GM19452 (cell line): ENCODE measurements around the gene IFTAP.

Experiments used
- ATAC-seq: cut with Tn5 transposase; IDR thresholded peaks from one replicate; pipeline ENCODE4 v1.9.1; 2021; ENCODE audit not compliant: unreplicated experiment

IFTAP gene

DNA sequence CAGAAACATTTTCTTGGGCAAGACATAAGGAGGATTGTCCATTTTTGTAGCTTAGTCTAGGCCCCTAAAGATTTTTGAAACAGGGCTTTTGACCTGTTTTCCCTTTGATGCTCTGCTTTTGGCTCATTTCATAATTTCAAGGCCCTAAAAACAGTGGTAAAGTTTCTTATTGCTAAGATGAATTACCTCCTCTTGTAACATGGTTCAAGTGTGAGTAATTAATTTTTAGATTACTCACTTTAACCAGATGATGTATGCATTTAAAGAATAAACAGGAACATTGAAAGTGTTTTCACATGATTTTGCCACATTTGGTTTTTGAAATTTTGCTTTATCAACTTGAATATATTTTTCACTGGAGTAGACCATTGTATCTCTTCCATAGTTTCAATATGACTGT, 2.6 kb downstream of the IFTAP start:
- ATAC-seq, result no peak

DNA sequence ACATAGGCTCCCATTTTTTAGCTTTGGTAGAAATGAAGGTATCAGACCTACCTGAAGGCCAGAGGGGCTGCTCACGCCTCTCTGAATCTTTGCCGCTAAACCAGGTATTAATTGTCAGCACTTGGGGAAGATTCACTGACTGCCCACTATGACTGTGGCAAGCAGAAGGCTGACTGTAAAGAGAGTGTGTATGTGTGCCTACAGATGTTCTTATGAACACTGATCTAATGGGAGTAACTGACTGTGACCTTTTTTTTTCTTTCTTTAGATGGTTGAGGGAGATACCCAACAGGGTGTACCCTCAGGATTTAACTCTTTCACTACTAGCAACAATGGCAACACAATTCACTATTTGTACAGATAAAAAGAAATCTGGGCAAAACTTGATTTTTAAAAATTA, 3.7 kb downstream of the IFTAP start, which contains the start of gene RAG2:
RAG2 (minus strand) TSS at position 186 of the 400 bp plus-strand sequence. CDS start 4,068 bp downstream, outside the sequence.
- ATAC-seq, result no peak

DNA sequence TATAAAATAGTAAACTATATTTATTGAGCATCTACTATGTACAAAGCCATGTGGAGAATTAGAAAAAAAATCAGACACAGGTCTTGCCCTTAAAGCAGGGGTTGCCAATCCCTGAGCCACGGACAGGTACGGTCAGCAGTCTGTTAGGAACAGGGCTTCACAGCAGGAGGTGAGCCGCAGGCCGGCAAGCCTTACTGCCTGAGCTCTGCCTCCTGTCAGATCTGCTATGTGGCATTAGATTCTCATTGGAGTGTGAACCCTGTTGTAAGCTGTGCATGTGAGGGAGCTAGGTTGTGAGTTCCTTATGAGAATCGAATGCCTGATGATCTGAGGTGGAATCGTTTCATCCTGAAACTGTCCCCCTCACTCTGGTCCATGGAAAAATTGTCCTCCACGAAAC, 5.9 kb downstream of the IFTAP start:
- no peak for ATAC-seq

DNA sequence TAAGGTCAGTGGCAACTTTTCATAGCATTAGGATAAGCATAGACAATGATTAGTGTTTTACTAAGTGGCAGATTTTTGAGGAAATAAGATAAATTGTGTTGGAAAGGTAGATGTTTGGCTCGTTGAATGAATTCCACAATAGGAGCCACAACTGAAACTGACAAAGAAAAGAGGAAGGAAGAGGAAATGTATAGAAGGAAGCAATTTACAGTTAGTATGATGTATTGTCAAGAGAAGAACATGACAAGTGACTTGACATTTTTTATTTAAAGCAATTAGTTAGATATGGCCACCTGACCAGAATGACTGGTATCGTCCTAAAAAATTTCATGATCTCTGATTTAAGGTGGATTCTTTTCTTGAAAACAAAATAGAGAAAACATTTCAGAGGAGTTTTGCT, 6.9 kb downstream of the IFTAP start:
- no peak for ATAC-seq

DNA sequence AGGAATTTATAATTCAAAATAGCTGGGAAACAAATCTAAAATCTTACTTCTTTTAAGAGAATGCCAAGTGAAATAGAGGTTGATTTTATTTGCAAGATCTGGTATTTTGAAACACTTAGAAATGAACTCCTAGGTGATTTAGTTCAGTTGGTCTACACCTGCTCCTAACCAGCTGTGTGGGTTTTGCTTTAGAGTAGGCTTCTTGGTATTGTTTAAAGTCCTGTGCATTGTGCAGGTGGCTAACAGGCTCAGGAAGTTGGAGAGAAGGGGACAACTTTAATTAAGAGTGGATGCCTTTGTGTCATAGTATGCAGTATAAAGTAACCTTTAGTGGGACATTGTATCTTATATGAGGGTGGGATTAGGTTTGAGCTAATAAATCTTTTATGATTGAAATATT, 7.8 kb downstream of the IFTAP start:
- ATAC-seq, result no peak

DNA sequence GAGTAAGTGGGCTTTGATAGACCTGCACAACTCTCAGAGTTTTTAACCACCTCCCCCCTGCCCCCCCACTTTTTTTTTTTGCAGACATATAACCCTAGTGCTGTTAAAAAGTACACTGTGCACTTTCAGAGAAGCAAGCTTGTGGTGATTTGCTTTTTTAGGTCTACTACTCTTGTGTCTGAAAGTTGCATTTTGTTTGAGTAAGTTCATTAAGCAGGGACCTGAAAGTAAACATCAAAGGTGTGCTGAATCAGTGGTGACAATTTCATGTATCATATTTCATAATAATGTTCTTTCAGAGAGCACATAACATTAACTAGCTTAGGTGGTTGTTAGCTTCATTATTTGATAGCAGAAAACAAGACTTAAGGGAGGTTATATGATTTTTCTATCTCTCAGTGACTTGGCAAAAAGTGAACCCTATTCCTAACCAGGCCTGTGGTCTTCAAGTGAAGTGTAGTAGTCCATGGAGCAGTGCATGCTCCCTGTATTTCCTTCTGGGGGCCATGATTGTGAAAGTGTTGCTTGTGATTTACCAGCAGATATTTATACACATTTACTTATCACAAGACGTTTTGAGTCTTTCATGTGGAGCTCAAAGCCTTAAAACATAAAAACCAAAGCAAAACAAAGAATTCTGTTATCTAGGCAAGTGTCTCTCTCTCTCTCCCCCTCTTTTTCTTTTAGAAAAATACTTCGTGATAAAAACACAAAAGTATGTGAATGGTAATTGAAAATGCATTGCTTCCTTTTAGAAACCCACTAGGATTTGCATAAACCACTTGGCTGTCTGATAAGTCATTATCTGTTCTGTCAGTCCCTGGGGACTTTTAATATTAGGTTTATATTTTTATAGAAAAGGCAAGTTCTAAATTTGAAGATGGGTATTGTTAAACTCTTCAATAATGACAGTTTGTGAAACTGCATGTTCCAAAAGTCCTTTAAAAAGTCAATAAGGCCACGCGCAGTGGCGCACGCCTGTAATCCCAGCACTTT, 11.2 kb downstream of the IFTAP start:
- ATAC-seq, result no peak

DNA sequence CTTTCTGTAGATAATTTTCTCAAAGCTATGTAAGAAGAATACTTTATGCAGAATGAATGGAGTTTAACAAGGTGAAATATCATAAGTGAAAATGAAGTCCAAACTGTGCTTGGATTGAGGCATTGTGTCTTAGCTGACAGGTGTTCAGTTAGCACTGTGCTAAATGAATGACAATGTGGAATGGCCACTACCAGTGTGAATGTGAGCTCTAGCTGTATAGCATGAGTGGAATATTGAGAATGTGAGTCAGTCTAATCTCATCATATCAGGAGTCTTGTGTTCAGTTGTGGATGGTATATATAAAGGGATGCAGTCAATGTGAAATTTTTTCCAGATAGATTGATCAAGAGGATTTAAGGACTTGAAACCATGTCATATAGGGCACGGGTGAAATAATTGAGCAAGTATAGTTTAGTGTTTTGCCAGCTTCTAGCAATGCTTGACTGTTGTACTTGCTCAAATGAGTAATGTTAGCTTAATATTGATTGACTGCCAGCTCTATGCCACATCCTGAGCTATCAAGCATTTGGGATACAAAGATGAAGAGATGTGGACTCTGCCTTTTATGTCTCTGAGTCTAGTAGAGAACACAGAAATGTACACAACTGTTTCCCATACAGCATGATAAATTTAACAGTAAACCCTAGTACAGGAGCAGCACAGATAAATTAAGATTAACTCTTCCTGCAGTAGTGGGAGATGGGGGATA, 14.3 kb downstream of the IFTAP start:
- no peak for ATAC-seq

DNA sequence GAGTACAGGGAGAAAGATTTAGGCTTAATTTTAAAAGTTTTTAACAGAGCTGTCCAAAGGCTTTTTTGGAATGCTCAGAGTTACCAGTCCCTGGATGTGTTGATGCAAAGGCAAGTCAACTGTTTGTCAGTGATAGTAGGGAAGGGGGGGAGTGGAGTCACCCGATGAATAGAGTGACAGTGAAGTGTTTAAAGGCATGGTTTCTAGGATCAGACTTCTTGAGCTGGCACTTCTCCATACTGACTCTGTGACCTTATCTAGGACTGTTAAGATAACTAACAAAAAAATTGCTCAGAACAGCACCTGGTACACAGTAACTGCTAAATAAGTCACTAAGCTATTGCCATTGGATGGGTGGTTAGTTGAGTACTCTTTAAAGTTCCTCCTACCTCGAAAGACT, 15.1 kb downstream of the IFTAP start:
- ATAC-seq, result no peak

DNA sequence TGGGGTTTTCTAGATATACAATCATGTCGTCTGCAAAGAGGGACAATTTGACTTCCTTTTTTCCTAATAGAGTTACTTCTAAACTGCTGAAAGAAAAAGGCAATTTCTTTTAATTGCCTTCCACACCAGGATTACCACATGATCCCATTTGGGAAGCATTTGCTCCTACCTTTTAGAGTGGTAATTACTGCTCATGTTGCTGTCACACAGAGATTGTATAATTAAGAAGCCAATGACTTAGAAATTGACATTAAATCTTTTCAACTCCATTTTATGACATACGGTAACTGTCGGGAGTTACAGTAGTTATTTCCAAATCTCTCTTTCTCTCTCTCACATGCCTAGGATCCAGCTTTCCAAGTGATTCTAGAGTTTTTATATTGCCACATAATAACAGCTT, 21.5 kb downstream of the IFTAP start:
- no peak for ATAC-seq

DNA sequence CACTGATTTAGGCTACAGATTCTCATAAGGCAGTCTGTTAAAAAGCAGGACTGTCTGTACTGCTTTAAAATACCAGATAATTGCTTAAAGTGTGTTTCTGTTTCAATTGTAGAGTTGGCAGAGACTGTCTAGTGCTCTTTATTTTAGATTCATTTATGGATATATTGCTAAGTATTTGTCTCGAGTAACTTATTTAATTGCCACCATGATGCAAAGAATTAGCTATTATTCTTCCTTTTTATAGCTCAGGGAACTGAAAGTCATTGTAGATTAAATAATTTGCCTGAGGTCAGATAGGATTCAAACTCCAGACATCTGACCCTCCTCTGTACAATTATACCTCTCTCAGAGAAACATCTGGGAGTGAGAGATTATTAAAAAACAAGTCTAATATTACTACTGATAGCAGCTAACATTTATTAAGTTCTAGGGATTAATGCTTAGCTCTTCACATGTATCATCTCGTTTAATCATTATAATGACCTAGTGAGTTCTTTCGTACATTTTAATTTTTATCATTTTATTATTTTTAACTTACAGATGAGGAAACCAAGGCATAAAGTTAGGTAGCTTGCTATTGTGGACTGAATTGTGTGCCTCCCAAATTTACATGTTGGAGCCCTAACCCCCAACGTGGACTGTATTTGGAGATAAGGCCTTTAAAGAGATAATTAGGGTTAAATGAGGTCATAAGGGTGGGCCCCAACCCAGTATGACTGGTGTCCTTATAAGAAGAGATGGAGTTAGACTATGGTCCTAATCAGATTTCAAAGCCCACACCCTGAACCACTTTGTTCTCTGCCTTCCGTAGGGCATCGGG, 23.5 kb downstream of the IFTAP start:
- no peak for ATAC-seq

DNA sequence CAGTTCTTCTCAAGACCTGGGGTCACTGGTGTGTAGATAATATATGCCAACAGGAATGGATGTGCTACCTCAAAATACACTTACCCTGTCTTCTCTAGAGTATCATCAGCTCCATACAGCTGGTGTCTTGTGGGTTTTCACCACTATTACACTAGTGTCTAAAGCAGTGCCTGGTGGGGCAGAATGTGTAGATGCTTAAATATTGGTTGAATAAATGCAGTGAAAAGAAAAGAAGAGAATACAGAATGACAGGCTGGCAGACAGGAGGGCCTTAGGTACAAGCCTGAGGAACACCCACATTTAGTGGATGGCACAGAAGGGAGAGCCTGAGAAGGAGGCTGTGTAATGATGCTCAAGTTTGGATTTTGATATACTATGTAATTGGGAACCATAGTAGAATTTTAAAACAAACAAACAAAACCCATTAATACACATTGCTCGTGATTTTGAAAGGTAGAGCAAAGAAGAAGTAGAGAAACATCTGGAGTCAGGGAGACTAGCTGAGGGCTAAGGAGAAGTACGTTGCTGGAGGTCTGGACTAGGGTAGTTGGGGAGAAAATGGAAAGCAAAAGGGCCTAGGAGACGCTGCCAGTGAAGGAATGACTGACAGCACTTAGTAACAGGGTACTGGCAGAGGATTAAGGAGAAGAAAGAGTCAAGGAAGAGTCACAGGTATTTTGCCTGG, 24.2 kb downstream of the IFTAP start:
- no peak for ATAC-seq

DNA sequence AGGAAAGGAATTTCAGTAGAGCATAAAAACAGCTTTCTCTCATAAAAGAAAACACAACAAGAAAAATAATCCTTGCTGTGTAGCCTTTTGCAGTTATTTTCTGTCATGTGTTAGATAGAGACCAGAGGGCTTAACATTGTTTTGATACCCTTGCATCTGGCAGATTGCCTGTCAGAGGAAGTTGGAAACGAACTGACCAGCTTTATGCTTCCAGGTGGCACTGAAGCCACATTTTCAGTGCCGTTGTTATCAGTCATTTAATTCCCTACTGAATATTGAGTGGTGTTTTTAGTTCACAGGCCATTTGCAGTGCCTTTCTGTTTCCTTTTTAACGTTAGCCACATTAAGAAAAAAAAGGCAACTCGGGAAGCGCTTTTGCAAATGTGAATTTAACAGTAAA, 25.2 kb downstream of the IFTAP start:
- no peak for ATAC-seq

DNA sequence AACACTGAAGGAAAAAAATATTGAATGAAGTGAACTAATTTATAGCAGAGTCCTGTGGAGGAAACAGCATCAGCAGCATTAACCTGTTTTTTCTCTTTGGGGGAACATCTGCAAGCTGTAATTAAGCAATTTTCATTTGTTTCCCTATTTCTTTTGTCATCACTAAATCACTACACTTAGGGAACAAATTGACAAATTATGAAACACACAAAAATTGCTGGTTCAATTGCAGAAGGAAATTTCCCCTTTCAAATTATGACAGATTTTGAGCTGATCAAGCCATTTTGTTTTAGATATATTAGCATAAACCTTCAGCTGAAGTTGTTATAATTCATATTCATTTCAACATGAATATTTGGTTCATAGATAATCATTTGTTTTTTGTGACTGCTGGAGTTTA, 25.9 kb downstream of the IFTAP start:
- ATAC-seq, result no peak

DNA sequence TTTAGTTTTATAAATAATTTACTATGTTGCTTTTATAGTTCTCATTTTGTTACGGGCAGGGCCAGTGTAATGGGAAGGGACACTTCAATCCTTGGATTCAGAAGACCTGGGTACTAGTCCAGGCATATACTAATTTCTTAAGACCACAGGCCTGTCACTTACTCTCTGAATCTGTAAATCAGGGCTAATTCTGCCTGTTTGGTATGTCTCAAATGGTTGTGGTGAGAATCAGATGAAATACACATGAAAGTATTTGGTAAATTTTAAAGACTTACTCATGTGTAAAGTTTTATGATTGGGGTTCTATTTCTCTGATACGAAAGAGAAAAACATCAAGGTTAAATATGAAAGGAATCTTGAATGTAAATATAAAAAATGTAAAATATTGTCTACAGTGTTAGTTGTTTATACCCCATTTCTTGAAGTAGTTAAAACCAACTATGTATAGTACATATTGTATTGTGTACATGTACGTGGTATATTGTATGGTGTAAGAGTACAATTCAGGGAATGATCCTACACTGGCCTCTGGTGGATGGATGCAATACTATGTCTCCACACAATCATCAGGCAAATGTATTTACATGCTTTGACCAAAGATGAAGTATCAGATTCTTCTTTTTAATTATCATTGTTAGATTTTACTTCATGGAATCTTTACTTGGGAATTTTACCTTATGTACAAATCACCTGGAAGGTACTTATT, 28.3 kb downstream of the IFTAP start:
- ATAC-seq, result peak; percentile 65

DNA sequence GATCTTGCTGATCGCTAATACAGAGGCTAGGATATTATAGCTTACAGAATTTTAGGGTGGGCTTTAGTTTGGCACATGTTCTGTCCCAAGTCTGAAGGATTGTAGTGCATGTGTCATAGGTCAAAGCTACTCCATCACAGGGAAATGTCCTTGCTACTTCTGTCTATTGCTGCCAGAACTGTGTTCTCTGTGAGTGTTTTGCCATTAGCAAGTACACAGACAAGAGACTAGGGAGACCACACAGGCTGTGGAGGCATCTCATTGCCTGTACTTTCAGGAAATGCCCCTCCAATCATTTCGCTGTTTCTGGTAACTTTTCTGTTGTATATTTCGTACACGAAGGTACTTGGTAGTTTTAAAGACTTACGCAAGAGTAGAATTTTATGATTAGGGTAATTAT, 29.2 kb downstream of the IFTAP start:
- no peak for ATAC-seq

DNA sequence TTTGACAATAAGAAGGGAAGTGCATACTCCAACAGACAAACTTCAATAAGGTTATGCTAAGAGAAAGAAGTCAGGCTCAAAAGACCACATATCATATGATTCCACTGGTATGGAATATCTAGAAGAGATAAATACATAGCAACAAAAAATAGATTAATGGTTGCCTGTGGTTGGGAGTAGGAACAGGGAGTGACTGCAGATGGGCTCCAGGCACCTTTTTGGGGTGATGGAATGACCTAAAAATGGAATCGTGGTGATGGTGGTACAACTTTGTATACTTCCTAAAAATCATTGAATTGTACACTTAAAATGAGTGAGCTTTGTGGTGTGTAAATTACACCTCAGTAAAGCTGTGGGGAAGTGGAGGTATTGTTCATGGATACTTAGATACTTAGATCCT, 32.7 kb downstream of the IFTAP start:
- no peak for ATAC-seq

DNA sequence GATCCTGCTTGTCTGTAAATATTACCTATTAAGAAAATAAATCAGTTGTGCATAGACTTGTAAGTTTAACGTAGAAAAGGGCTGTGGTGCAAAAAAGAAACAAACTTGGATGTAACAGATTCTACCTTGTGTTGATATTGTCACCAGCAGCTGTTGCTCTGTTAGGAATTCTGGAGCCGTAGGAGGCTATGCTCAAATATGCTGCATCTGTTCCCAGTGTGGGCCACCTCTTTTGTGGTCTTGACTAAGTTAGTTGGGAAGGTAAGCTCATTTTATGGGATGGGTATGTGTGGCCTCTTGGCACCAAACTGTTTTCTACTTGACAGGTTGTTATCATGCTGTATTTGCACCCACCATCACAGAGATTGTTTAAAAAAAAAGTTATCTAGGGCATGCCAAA, 33.2 kb downstream of the IFTAP start:
- no peak for ATAC-seq

DNA sequence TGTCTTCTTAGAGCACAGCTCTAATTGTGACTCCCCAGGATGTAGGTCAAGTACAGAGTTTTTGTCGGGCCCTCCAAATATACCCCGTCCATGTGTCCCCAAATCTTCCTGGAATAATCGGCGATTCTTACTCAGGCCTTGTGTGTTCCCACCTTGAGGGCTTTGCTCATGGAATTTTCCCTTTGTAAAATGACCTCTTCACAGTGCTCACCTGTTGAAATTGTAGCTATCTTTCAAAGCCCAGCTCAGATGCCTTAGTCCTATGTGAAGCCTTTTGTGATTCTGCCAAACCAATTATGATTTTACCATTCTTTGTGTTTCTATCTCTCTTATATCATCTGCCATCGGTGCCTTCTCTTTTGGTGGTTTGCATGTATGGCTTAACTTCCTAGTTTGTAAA, 33.8 kb downstream of the IFTAP start:
- ATAC-seq, result no peak

DNA sequence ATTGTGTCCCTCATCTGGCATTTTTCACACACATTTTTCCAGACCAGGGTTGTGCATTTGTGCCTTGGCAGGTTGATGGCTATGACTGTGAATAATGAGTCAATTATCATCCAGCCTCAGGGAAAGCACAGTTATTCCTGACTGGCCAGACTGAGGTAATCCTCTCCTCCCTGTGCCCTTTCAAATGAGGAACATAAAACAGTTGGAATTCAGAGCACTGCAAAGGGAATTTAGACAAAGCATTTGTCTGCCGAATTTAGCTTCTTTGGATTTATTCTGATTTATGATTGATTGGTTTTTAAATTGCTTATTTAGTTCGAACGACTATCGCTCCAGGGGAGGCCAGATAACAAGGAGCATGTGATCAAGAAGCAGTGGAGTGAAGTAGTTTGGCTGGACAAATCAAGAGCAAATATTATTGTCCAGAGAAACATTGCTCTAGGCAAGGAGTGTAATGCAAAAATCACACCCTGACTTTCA, 34.5 kb downstream of the IFTAP start:
- ATAC-seq, result no peak

DNA sequence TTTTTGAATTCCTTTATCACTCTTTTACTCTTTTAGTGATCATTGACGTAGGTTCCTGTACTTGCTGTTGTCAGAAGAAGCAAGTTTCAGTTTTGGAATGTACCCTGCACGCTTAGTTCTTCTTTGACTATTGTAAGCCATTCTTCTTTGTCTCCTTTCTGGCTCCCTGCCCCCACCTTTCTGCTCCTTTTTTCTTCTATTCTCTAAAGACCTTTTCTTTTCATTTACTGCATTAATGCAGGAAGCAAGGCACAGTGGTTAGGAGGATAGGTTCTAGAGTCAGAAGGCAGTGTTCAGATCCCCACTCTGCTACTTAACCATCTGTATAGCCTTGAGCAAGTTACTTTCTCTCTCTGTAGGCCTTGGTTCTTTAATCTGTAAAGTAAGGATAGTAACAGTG, 37.5 kb downstream of the IFTAP start:
- peak; percentile 64 for ATAC-seq
